Hepatocyte (in vitro differentiated cells): ENCODE results near the gene NSRP1. TPM values are rescaled to one million over a fixed set of nuclear protein-coding genes. Genes with fewer than 3 reads are reported as not detected.

Experiments used
- DNase-seq: peaks from one replicate; pipeline ENCODE4 v3.0.0-alpha.2; 2016; ENCODE audit warnings: low spot score
- H2AFZ ChIP-seq: fragments of 200-600 bp; sonication (generic); 2 replicates; pipeline ENCODE4 v1.6.0; 2016; ENCODE audit warnings: antibody characterized with exemption, mild to moderate bottlenecking
- H3K27ac ChIP-seq: fragments of 200-600 bp; sonication (generic); 2 replicates; pipeline ENCODE4 v1.5.1; 2016; ENCODE audit warnings: mild to moderate bottlenecking
- H3K27me3 ChIP-seq: fragments of 200-600 bp; sonication (generic); 2 replicates; pipeline ENCODE4 v1.6.1; 2016
- H3K36me3 ChIP-seq: fragments of 200-600 bp; sonication (generic); replicated peaks from 2 replicates; pipeline ENCODE4 v1.5.1; 2016; ENCODE audit warnings: low read depth; ENCODE audit not compliant: insufficient read depth
- H3K4me1 ChIP-seq: fragments of 200-600 bp; sonication (generic); 2 replicates; pipeline ENCODE4 v1.5.1; 2016; ENCODE audit warnings: mild to moderate bottlenecking, moderate library complexity; ENCODE audit not compliant: insufficient read depth
- H3K4me2 ChIP-seq: fragments of 200-600 bp; sonication (generic); 2 replicates; pipeline ENCODE4 v1.6.0; 2016
- H3K4me3 ChIP-seq: fragments of 200-600 bp; sonication (generic); 2 replicates; pipeline ENCODE4 v1.5.1; 2016; ENCODE audit warnings: mild to moderate bottlenecking
- H3K79me2 ChIP-seq: fragments of 200-600 bp; sonication (generic); 2 replicates; pipeline ENCODE4 v1.6.0; 2017; ENCODE audit warnings: mild to moderate bottlenecking
- H3K9me2 ChIP-seq: fragments of 200-600 bp; sonication (generic); replicated peaks from 2 replicates; pipeline ENCODE4 v1.6.0; 2017; ENCODE audit warnings: mild to moderate bottlenecking; ENCODE audit not compliant: insufficient read depth
- H3K9me3 ChIP-seq: fragments of 200-600 bp; sonication (generic); 2 replicates; pipeline ENCODE4 v1.5.1; 2016; ENCODE audit warnings: low read depth, mild to moderate bottlenecking
- H4K20me1 ChIP-seq: fragments of 200-600 bp; sonication (generic); 2 replicates; pipeline ENCODE4 v1.6.0; 2016; ENCODE audit warnings: mild to moderate bottlenecking; ENCODE audit not compliant: insufficient read depth, poor library complexity, severe bottlenecking
- EZH2 ChIP-seq: fragments of 200-600 bp; sonication (generic); IDR thresholded peaks from 2 replicates; pipeline ENCODE4 v1.6.1; 2016; ENCODE audit warnings: antibody characterized with exemption, mild to moderate bottlenecking, borderline replicate concordance
- EZH2phosphoT487 ChIP-seq: fragments of 200-600 bp; sonication (generic); IDR thresholded peaks from one replicate; pipeline ENCODE4 v1.6.1; 2018; ENCODE audit warnings: antibody characterized with exemption, mild to moderate bottlenecking, low read depth, moderate library complexity; ENCODE audit not compliant: unreplicated experiment, severe bottlenecking
- WGBS: methylation state at CpG from one replicate; pipeline ENCODE4 v1.1.6; 2016; ENCODE audit warnings: low lambda C conversion rate; ENCODE audit errors: missing lambda C conversion rate; 5-methylcytosine and 5-hydroxymethylcytosine counted together
- polyA plus RNA-seq: library from polyadenylated mRNA; unstranded; fragments of >200 nt; fragmentation: Nextera tagmentation; extraction: Ambion mirVana; gene quantifications from 2 replicates; pipeline ENCODE4 v1.2.1, GENCODE V29; 2016
- total RNA-seq: library from RNA; depleted of rRNA; stranded (reverse); fragments of >200 nt; gene quantifications from 2 replicates; pipeline ENCODE4 v1.2.3, GENCODE V29; 2014
- TF ChIP-seq, protein P1 (sequence below): fragments of 200-600 bp; sonication (generic); IDR thresholded peaks from 2 replicates; pipeline ENCODE4 v1.5.1; 2016; ENCODE audit warnings: antibody characterized with exemption, mild to moderate bottlenecking; ENCODE audit not compliant: poor library complexity

The NSRP1 gene
- total and polyA plus RNA-seq, 2 experiments from 2014 or later = 8.6 to 39.2 TPM

DNA sequence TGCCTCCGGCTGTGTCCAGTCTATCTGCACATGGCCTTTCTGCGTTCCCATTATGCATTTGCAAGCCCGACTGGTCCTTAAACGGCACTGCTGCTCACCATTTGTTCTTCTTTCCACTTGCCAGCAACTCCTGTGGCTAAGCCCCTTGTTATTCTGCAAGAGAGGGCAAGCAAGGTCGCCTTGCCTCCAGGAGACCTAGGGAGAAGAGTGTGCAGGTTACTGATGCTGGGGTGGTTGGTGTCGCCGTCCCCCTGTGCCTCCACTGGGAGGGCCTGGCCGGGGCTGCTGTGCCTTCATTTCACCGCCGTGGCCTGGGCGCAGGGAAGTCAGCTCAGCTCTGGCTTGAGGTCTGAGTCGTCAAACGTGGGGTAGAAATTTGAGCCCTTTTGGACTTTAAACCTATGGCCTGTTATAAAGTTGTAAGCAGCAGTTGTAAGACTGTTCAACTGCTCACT lies 106.1 kb downstream of the NSRP1 start:
- no peak overlapping the region for H3K4me3 ChIP-seq
- H3K9me2 ChIP-seq = no peaks in the 10 kb centered on the region
- no peaks in the 10 kb centered on the region for H3K9me3 ChIP-seq
- H3K27me3 ChIP-seq = no peaks in the 10 kb centered on the region
- H3K79me2 ChIP-seq = no peaks in the 10 kb centered on the region
- DNase-seq = peak; percentile 43
- H3K36me3 ChIP-seq = no peaks in the 10 kb centered on the region
- 67% methylated on average over 13 of the region's 13 CpGs for WGBS
- no peak overlapping the region for H2AFZ ChIP-seq
- no peaks in the 10 kb centered on the region for H4K20me1 ChIP-seq
- peak overlapping the region; percentile 60 for H3K27ac ChIP-seq
- H3K4me1 ChIP-seq = peaks cover 21% of the 10 kb centered on the region
- H3K4me2 ChIP-seq = peak overlapping the region; percentile 15
- no peak for TF ChIP-seq EZH2phosphoT487
- TF ChIP-seq, protein P1, sequence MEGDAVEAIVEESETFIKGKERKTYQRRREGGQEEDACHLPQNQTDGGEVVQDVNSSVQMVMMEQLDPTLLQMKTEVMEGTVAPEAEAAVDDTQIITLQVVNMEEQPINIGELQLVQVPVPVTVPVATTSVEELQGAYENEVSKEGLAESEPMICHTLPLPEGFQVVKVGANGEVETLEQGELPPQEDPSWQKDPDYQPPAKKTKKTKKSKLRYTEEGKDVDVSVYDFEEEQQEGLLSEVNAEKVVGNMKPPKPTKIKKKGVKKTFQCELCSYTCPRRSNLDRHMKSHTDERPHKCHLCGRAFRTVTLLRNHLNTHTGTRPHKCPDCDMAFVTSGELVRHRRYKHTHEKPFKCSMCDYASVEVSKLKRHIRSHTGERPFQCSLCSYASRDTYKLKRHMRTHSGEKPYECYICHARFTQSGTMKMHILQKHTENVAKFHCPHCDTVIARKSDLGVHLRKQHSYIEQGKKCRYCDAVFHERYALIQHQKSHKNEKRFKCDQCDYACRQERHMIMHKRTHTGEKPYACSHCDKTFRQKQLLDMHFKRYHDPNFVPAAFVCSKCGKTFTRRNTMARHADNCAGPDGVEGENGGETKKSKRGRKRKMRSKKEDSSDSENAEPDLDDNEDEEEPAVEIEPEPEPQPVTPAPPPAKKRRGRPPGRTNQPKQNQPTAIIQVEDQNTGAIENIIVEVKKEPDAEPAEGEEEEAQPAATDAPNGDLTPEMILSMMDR = no peak
- no peak for TF ChIP-seq EZH2

DNA sequence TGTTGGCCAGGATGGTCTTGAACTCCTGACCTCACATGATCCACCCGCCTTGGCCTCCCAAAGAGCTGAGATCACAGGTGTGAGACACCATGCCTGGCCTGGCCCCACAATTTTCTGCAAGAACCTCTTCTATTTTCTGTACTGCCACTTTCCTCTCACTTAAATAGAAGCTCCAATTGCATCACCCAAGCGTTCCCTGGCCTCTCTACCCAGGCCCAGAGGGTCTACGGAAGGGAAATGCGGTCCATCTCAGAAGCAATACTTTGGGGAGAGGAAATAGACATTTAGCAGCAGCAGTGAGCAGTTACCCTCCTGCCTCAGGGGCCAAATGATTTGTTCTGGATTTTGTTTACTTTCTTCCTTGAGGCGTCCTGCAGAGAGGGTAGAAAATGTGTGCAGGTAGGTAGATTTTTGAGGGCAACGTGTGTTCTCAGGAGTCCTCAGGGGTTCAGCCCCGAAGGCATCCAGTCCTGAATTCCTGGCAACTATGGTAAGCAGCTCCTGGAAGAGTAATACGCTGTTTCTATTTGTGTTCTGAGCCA lies 107.9 kb downstream of the NSRP1 start:
- Histone ChIP-seq H3K79me2 (no peaks in the 10 kb centered on the region), H3K4me2 (no peak overlapping the region), H3K27ac (no peak overlapping the region), H3K9me2 (no peaks in the 10 kb centered on the region), H3K27me3 (no peaks in the 10 kb centered on the region), H3K4me3 (no peak overlapping the region), H4K20me1 (no peaks in the 10 kb centered on the region), H3K36me3 (no peaks in the 10 kb centered on the region), H3K9me3 (no peaks in the 10 kb centered on the region), H2AFZ (no peak overlapping the region), H3K4me1 (peaks cover 18% of the 10 kb centered on the region)
- no peak for DNase-seq
- TF ChIP-seq EZH2phosphoT487 = no peak
- TF ChIP-seq, protein P1 = no peak
- no peak for TF ChIP-seq EZH2
- whole genome bisulfite sequencing = 65% methylated on average over 8 of the region's 8 CpGs

DNA sequence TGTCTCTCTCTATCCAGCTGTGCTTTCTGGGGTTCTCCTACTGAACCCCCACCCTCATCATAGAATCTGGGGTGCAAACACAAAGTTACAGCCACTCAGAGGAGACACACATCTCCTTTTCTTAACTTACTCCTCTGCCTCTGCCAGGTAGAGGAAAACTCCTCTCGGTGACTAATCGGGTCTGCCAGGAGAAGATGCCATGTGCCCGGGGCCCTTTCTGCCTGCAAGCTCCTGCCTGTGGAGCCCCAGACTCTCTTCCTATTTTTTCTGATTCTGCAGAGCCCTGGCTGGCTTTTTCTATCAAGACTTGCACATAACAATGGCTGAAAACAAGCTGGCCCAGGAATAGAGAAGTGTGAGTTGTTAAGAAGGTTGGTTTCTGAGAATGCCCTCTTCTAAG lies 108.5 kb downstream of the NSRP1 start:
- no peaks in the 10 kb centered on the region for H3K27me3 ChIP-seq
- H3K79me2 ChIP-seq = no peaks in the 10 kb centered on the region
- no peak for TF ChIP-seq EZH2phosphoT487
- TF ChIP-seq EZH2 = no peak
- TF ChIP-seq, protein P1 = no peak
- no peak overlapping the region for H3K4me2 ChIP-seq
- H3K4me3 ChIP-seq = no peak overlapping the region
- DNase-seq = no peak
- peaks cover 16% of the 10 kb centered on the region for H3K4me1 ChIP-seq
- no peaks in the 10 kb centered on the region for H3K36me3 ChIP-seq
- peak overlapping the region; percentile 60 for H3K27ac ChIP-seq
- no peaks in the 10 kb centered on the region for H3K9me3 ChIP-seq
- H2AFZ ChIP-seq = no peak overlapping the region
- WGBS = 84% methylated on average over 3 of the region's 3 CpGs
- H4K20me1 ChIP-seq = no peaks in the 10 kb centered on the region
- no peaks in the 10 kb centered on the region for H3K9me2 ChIP-seq
